C4-2B (cell line): ENCODE measurements around the gene SNW1.

ENCODE experiments used
- H3K27ac ChIP-seq: fragments of 450-650 bp; 2 replicates; pipeline ENCODE4 v1.5.1; 2017
- CTCF ChIP-seq: fragments of 450-650 bp; conservative IDR thresholded peaks from 2 replicates; pipeline ENCODE4 v1.5.1; 2017; ENCODE audit warnings: mild to moderate bottlenecking
- ZFX ChIP-seq: fragments of 450-650 bp; IDR thresholded peaks from 2 replicates; pipeline ENCODE4 v1.6.1; 2017

SNW1 gene

GRCh38 chr14:77760381-77761204 is at the start of gene SNW1:
TSS of gene SNW1 (minus strand) at chr14:77761156. CDS start at chr14:77761127, 29 bp downstream.
- TF ChIP-seq ZFX = peak; percentile 96
- TF ChIP-seq CTCF = no peak
- peak within 1 kb of the TSS; percentile 84 for H3K27ac ChIP-seq

- no peak overlapping the region for H3K27ac ChIP-seq
- no peak for TF ChIP-seq ZFX
- no peak for TF ChIP-seq CTCF
These were observed 48.1 kb upstream of the SNW1 start for GRCh38 chr14:77809011-77809410.

GRCh38 chr14:77808250-77808649 is 47.3 kb upstream of the SNW1 start:
- no peak overlapping the region for H3K27ac ChIP-seq
- TF ChIP-seq ZFX = no peak
- no peak for TF ChIP-seq CTCF

GRCh38 chr14:77805706-77806105 is 44.8 kb upstream of the SNW1 start:
- TF ChIP-seq CTCF (no peak), ZFX (no peak)
- no peak overlapping the region for H3K27ac ChIP-seq

GRCh38 chr14:77804592-77804991 is 43.6 kb upstream of the SNW1 start:
- H3K27ac ChIP-seq = no peak overlapping the region
- TF ChIP-seq ZFX (no peak), CTCF (peak; percentile 47)

GRCh38 chr14:77800814-77801213 is 39.9 kb upstream of the SNW1 start:
- no peak for TF ChIP-seq CTCF
- TF ChIP-seq ZFX = no peak
- peak overlapping the region; percentile 87 for H3K27ac ChIP-seq

- TF ChIP-seq ZFX (peak; percentile 91), CTCF (no peak; the same call in 1 of the 2 replicates)
- peak within 1 kb of the TSS; percentile 87 for H3K27ac ChIP-seq
These were observed 39.1 kb upstream of the SNW1 start, which contains the start of gene ADCK1 for GRCh38 chr14:77799863-77800730. TSS of gene ADCK1 (plus strand) at chr14:77800109. CDS start at chr14:77818979, 18,870 bp downstream.

GRCh38 chr14:77799456-77799855 is 38.5 kb upstream of the SNW1 start:
- peak overlapping the region; percentile 87 for H3K27ac ChIP-seq
